BLaER1 (cell line): ENCODE measurements around the gene NUP210L.
A peak's percentile ranks its signal among the peaks of the same experiment; 100 is the strongest.
"Not testable (repeated sequence)": the region's sequence is repeated elsewhere in the genome, so short reads cannot be mapped to it uniquely, and the experiment has no call there.

Experiments used
- H3K27ac ChIP-seq: shearing (Covaris generic); formaldehyde crosslinking; 2 replicates; pipeline ENCODE4 v1.8.1; 2022
- H3K27me3 ChIP-seq: shearing (Covaris generic); formaldehyde crosslinking; 2 replicates; pipeline ENCODE4 v1.8.1; 2022
- H3K36me3 ChIP-seq: shearing (Covaris generic); formaldehyde crosslinking; 2 replicates; pipeline ENCODE4 v1.8.1; 2022
- H3K4me1 ChIP-seq: shearing (Covaris generic); formaldehyde crosslinking; 2 replicates; pipeline ENCODE4 v1.8.1; 2022
- H3K4me2 ChIP-seq: shearing (Covaris generic); formaldehyde crosslinking; 2 replicates; pipeline ENCODE4 v1.8.1; 2022
- H3K4me3 ChIP-seq: shearing (Covaris generic); formaldehyde crosslinking; 2 replicates; pipeline ENCODE4 v1.8.1; 2022
- H3K9ac ChIP-seq: shearing (Covaris generic); formaldehyde crosslinking; 2 replicates; pipeline ENCODE4 v1.8.1; 2022
- H3K9me3 ChIP-seq: shearing (Covaris generic); formaldehyde crosslinking; 2 replicates; pipeline ENCODE4 v1.8.1; 2022
- H4K20me1 ChIP-seq: shearing (Covaris generic); formaldehyde crosslinking; 2 replicates; pipeline ENCODE4 v1.8.1; 2022
- Cebpa-rat ChIP-seq: shearing (Covaris generic); IDR thresholded peaks from 2 replicates; pipeline ENCODE4 v1.8.1; 2022

NUP210L gene

DNA sequence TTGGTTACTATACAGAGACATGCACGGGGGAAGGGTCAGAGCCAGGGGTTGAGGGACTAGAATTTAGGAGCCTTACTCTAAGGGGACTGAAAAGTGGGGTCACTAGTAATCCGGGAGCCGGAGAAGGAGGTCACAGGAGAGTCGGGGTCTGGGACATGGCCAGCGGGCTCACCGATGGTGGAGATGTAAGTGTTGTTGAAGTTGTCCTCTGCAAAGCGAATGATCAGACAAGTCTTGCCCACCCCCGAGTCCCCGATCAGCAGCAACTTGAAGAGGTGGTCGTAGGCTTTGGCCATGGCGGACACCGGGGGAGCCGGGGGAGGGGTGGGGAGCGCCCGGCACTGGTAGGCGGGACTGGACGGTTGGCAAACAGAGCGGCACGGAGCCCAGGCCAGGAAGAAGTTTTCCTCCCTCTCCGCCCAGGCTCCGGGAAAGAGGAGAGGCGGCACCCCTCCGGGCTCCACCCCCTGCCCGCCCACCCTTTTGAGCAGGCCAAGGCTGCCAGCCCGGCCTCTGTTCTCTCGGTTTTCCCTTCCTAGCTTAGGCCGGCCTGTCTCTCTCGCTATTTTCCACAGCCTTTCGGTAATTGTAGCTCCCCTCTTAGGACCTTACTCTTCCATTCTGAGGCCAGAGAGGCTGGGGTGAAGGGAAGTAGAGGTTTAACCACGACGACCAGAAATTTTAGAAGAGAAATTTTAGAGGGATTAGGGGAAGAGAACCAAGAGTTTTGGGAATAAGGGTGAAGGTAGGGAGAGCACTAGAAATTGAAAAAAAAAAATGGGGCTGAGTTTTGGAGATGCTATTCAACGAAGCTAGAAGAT is 168.7 kb downstream of the NUP210L start, which contains the start of gene RAB13:
Gene RAB13, minus strand, starts transcription at position 399 of the 821 bp plus-strand sequence. Its CDS starts 103 bp downstream, at position 296.
- H3K36me3 ChIP-seq = no peaks in the 10 kb centered on the region
- no peaks in the 10 kb centered on the region for H4K20me1 ChIP-seq
- peaks cover 42% of the 10 kb centered on the region for H3K4me1 ChIP-seq
- no peaks in the 10 kb centered on the region for H3K27me3 ChIP-seq
- H3K4me3 ChIP-seq = peak within 1 kb of the TSS; percentile 66
- peak within 1 kb of the TSS; percentile 66 for H3K27ac ChIP-seq
- no peak for TF ChIP-seq Cebpa-rat
- H3K9ac ChIP-seq = peak within 1 kb of the TSS; percentile 73
- H3K9me3 ChIP-seq = no peaks in the 10 kb centered on the region
- peak within 1 kb of the TSS; percentile 96 for H3K4me2 ChIP-seq

DNA sequence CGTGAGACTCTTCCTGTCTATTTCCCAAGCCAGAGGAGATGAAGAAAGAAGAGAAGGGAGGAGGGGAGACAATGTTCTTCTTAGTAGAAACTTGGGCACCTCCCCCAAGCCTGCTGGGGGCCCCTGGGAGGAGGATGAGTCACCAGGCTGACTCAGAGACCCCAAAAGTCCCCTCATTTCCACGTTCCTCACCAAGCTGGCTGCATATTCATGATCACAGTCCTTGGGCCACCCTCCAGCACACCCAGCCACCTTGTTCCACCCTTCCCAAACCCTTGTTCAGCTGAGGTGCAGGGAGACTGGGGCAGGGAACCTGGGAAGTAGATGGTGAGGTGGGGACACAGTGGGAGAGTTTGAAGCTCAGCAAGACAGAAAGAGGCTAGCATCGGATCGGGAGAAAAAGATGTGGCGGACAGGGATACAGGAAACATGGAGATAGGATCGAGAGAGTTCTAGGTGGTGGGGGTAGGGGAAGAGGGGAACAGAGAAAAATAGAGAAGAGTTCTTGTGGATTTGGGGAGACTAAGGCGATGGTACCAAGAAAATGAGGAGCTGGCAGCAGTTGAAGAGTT is 169.4 kb downstream of the NUP210L start:
- Histone ChIP-seq H3K36me3 (no peaks in the 10 kb centered on the region), H3K4me1 (peaks cover 42% of the 10 kb centered on the region), H3K9ac (peak overlapping the region; percentile 73), H3K9me3 (no peaks in the 10 kb centered on the region), H4K20me1 (no peaks in the 10 kb centered on the region), H3K4me2 (peak overlapping the region; percentile 96), H3K27ac (peak overlapping the region; percentile 30), H3K27me3 (no peaks in the 10 kb centered on the region), H3K4me3 (peak overlapping the region; percentile 66)
- TF ChIP-seq Cebpa-rat = no peak

GRCh38 chr1:153984123-153984894 is 170.6 kb downstream of the NUP210L start:
- no peaks in the 10 kb centered on the region for H3K36me3 ChIP-seq
- no peak for TF ChIP-seq Cebpa-rat
- no peak overlapping the region for H3K4me3 ChIP-seq
- H3K4me1 ChIP-seq = peaks cover 37% of the 10 kb centered on the region
- no peak overlapping the region for H3K9ac ChIP-seq
- H3K27me3 ChIP-seq = no peaks in the 10 kb centered on the region
- H3K4me2 ChIP-seq = peak overlapping the region; percentile 96
- H3K27ac ChIP-seq = no peak overlapping the region
- H4K20me1 ChIP-seq = no peaks in the 10 kb centered on the region
- no peaks in the 10 kb centered on the region for H3K9me3 ChIP-seq

- not testable (repeated sequence) for H3K27ac ChIP-seq, H3K4me2 ChIP-seq, H3K36me3 ChIP-seq, H3K27me3 ChIP-seq, H4K20me1 ChIP-seq, H3K4me3 ChIP-seq, H3K9ac ChIP-seq, H3K9me3 ChIP-seq
- peaks cover 35% of the 10 kb centered on the region for H3K4me1 ChIP-seq
Measured at GRCh38 chr1:153981735-153982134, 173.1 kb downstream of the NUP210L start.

DNA sequence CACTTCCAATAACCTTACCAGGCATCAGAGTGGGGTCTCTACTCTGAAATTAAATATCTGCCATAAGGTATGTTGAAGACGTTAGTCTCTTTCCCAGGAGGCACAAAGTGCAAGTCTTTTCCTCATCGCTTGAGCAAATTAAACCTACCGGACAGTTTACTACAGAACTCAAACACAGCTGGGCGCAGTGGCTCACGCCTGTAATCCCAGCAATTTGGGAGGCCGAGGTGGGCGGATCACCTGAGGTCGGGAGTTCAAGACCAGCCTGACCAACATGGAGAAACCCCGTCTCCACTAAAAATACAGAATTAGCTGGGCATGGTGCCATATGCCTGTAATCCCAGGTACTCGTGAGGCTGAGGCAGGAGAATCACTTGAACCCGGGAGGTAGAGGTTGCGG is 175.8 kb downstream of the NUP210L start:
- Histone ChIP-seq H3K4me2 (peak overlapping the region; percentile 97), H3K36me3 (peaks cover 21% of the 10 kb centered on the region), H4K20me1 (peaks cover 15% of the 10 kb centered on the region; the same call in 1 of the 2 replicates), H3K4me1 (peaks cover 36% of the 10 kb centered on the region)
- not testable (repeated sequence) for H3K9me3 ChIP-seq, H3K27me3 ChIP-seq, H3K4me3 ChIP-seq, H3K9ac ChIP-seq, H3K27ac ChIP-seq

DNA sequence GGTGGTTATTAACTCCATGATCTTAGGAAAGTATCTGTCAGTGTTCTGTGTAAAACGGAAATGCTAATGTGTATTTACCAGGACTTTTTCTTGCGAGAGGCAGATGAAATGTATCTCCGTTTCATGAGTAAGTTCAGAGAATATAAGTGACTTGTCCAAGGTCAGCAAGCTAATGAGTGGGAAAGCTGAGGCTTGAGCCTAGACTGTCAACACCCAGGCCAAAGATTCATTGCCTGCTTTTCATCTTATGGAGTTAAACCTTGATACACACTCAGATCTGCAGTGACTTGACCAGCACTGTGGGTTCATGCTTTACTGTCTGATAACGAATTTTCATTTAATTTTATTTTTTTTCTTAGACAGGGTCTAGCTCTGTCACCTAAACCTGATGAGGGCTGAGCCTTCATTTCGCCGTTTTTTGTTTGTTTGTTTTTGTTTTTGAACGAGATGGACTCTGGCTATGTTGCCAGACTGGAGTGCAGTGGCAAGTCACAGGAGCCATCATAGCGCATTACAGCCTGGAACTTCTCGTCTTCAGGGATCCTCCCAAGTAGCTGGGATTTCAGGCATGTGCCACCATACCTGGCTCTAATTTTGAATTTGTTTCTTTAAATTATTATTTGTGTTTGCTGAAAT is 176.5 kb downstream of the NUP210L start:
- TF ChIP-seq Cebpa-rat = no peak
- Histone ChIP-seq H3K36me3 (peaks cover 28% of the 10 kb centered on the region), H3K4me3 (peak overlapping the region; percentile 92), H3K4me1 (peaks cover 36% of the 10 kb centered on the region), H4K20me1 (peaks cover 15% of the 10 kb centered on the region; the same call in 1 of the 2 replicates), H3K4me2 (peak overlapping the region; percentile 97), H3K27me3 (no peaks in the 10 kb centered on the region), H3K9ac (peak overlapping the region; percentile 94), H3K27ac (peak overlapping the region; percentile 91), H3K9me3 (no peaks in the 10 kb centered on the region)

GRCh38 chr1:153977250-153978240 is 177.3 kb downstream of the NUP210L start, which contains the start of gene JTB:
JTB (minus strand) TSS chr1:153977674; CDS start chr1:153977252, 422 bp downstream.
- TF ChIP-seq Cebpa-rat = no peak
- H3K36me3 ChIP-seq = peaks cover 36% of the 10 kb centered on the region
- H3K9ac ChIP-seq = peak within 1 kb of the TSS; percentile 94

GRCh38 chr1:153976819-153977249 is 178.0 kb downstream of the NUP210L start:
- peaks cover 43% of the 10 kb centered on the region for H3K36me3 ChIP-seq
- H3K27ac ChIP-seq = peak overlapping the region; percentile 91
- peaks cover 50% of the 10 kb centered on the region for H3K4me1 ChIP-seq
- H4K20me1 ChIP-seq = peaks cover 15% of the 10 kb centered on the region; the same call in 1 of the 2 replicates
- H3K9me3 ChIP-seq = no peaks in the 10 kb centered on the region
- H3K4me3 ChIP-seq = peak overlapping the region; percentile 92
- peak overlapping the region; percentile 94 for H3K9ac ChIP-seq
- no peak for TF ChIP-seq Cebpa-rat
- H3K27me3 ChIP-seq = no peaks in the 10 kb centered on the region
- H3K4me2 ChIP-seq = peak overlapping the region; percentile 97

More at GRCh38 chr1:153977250-153978240, 177.3 kb downstream of the NUP210L start, which contains the start of gene JTB:
- H3K9me3 ChIP-seq = no peaks in the 10 kb centered on the region
- H3K27me3 ChIP-seq = no peaks in the 10 kb centered on the region
- H3K4me2 ChIP-seq = peak within 1 kb of the TSS; percentile 97
- H3K27ac ChIP-seq = peak within 1 kb of the TSS; percentile 91
- H4K20me1 ChIP-seq = peaks cover 15% of the 10 kb centered on the region; the same call in 1 of the 2 replicates
- peak within 1 kb of the TSS; percentile 92 for H3K4me3 ChIP-seq
- H3K4me1 ChIP-seq = peaks cover 43% of the 10 kb centered on the region
